GM12873 (cell line): ENCODE data around the gene TNNC2.

Source experiments
- CTCF ChIP-seq: IDR thresholded peaks from 2 replicates; pipeline ENCODE4 v1.5.1; 2012; ENCODE audit warnings: low read depth, mild to moderate bottlenecking, moderate library complexity, low read length, control low read depth; ENCODE audit not compliant: insufficient read depth; ENCODE audit errors: missing control alignments

The TNNC2 gene

DNA sequence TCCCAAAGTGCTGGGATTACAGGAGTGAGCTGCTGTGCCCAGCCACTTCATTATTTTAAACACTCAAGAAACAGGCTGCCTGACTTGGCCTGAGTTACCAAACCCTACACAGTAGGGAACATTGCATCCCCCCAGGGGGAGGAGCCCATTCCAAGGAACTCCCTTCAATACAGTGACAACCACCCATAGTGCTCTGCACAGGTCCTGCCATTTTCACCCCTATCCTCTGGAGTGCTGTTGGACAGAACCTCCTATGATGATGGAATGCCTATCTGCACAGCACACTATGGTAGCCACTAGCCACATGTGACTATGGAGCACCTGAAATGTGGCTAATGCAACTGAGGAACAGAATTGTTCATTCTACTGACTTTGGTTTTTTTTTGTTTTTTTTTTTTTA is 18.3 kb upstream of the TNNC2 start:
- TF ChIP-seq CTCF, result no peak

- TF ChIP-seq CTCF, result no peak
Measured at GRCh38 chr20:45843506-45843905, 16.4 kb upstream of the TNNC2 start.

GRCh38 chr20:45842169-45842812 is 15.2 kb upstream of the TNNC2 start:
- no peak for TF ChIP-seq CTCF

GRCh38 chr20:45841407-45842129 is 14.5 kb upstream of the TNNC2 start:
- no peak for TF ChIP-seq CTCF

DNA sequence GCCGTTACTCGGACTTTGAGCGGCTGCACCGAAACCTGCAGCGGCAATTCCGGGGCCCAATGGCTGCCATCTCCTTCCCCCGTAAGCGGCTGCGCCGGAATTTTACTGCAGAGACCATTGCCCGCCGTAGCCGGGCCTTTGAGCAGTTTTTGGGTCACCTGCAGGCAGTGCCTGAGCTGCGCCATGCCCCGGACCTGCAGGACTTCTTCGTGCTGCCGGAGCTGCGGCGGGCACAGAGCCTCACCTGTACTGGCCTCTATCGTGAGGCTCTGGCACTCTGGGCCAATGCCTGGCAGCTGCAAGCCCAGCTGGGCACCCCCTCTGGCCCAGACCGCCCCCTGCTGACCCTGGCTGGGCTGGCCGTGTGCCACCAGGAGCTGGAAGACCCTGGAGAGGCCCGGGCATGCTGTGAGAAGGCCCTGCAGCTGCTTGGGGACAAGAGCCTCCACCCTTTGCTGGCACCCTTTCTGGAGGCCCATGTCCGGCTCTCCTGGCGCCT is 13.6 kb upstream of the TNNC2 start:
- TF ChIP-seq CTCF, result no peak

DNA sequence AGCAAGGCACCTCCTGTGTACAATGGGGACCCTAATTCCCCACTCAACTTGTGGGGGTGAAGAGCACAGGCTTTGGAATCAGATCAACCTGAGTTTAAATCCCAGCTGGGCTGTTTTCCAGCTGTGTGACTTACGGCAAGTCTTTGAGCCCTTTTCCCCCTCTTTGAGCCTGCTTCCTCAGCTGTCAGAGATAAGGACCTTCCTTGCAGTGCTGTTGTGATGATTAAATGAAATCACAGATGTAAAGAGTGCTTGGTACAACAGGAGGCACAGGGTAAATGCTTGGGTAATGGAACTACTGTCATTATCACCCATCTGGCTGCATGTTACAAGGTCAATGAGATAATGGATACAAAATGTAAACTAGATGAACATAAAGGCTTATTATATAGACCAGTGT is 9.7 kb upstream of the TNNC2 start:
- no peak for TF ChIP-seq CTCF

GRCh38 chr20:45835825-45836224 is 8.7 kb upstream of the TNNC2 start:
- TF ChIP-seq CTCF, result no peak
